ENCODE data around the gene NOL9.

DNA sequence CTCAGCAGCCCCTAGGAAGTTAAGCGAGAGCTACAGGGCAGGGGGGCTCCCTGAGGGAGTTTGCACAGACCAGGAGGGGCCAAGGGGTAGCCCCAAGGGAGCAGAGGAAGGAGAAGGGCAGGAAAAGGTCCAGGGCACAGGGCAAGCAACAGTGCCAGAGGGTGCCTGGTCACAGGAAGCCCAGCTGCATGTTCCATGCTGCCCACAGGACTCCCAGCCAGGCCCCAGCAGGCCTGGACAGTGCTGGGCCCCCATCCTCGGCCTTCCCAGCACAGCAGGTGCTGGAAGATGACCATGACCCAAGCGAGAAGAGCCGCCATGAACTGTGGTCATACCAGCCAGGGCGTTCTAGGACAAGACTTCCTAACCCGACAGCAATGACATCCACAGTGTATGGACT lies 37.3 kb upstream of the NOL9 start:
- TF ChIP-seq CTCF (IDR thresholded peaks at IDR 0.05; ENCODE audit: insufficient read depth, low read depth, low read length) = no peak
- no peak for TF ChIP-seq EZH2 (IDR thresholded peaks at IDR 0.05; ENCODE audit: insufficient read depth, low read length)

All from astrocyte (in vitro differentiated cells and primary cell).